Tibial artery (tissue), 4 donors: Measurements from ENCODE around the gene DMAC2.
"Not testable (repeated sequence)": the region's sequence is repeated elsewhere in the genome, so short reads cannot be mapped to it uniquely, and the experiment has no call there.

Source experiments
- DNase-seq, 2 donors: peaks; one replicate each; pipeline ENCODE4 v3.0.0-alpha.2; 2019
- H3K27ac ChIP-seq, 2 donors: fragments of 200-600 bp; sonication (generic) in 1 of 2; 1 replicate in 1 of 2; 2 replicates in 1 of 2; pipeline ENCODE4 v1.5.1; 2018 to 2019; ENCODE audit warnings: mild to moderate bottlenecking in 1 of 2
- H3K27me3 ChIP-seq, 2 donors: fragments of 200-600 bp; sonication (generic) in 1 of 2; one replicate each; pipeline versions ENCODE4 v1.5.1 to v1.6.0; 2016 to 2019
- H3K36me3 ChIP-seq, 3 donors: fragments of 200-600 bp; sonication (generic) in 2 of 3; one replicate each; pipeline ENCODE4 v1.5.1; 2016 to 2019; ENCODE audit warnings: mild to moderate bottlenecking in 2 of 3
- H3K4me1 ChIP-seq, 4 donors: fragments of 200-600 bp; sonication (generic) in 2 of 4; 1 replicate in 3 of 4; 2 replicates in 1 of 4; pipeline ENCODE4 v1.5.1; 2016 to 2019
- H3K4me3 ChIP-seq, 2 donors: fragments of 200-600 bp; sonication (generic) in 1 of 2; 1 replicate in 1 of 2; 2 replicates in 1 of 2; pipeline ENCODE4 v1.5.1; 2018 to 2019; ENCODE audit warnings: mild to moderate bottlenecking in 2 of 2
- H3K9me3 ChIP-seq, 3 donors: fragments of 200-600 bp; sonication (generic) in 1 of 3; one replicate each; pipeline ENCODE4 v1.5.1; 2016 to 2019
- CTCF ChIP-seq, 2 experiments: fragments of 200-600 bp in 1 of 2; fragments of 450-650 bp in 1 of 2; IDR thresholded peaks; one replicate each; pipeline ENCODE4 v1.5.1; 2017 to 2019; ENCODE audit warnings: antibody characterized with exemption in 2 of 2, mild to moderate bottlenecking in 1 of 2, moderate library complexity in 1 of 2
- intact Hi-C: fragments of 100-400 bp; cut with DNase I; formaldehyde crosslinking; loops from one replicate; pipeline ENCODE4 v1.15.0; 2023; ENCODE audit warnings: low total_unique reads

The DMAC2 gene

GRCh38 chr19:41411100-41411967 lies 28.4 kb downstream of the DMAC2 start:
- Histone ChIP-seq H3K27me3 (no peaks in the 10 kb centered on the region), H3K4me1 (peaks cover 0 to 25% (median 8%) of the 10 kb centered on the region in 4 donors), H3K27ac (no peak overlapping the region), H3K36me3 (peaks cover 42 to 66% (median 51%) of the 10 kb centered on the region in 3 donors), H3K4me3 (no peak overlapping the region), H3K9me3 (no peaks in the 10 kb centered on the region)
- DNase-seq = no peak
- no peak for TF ChIP-seq CTCF (IDR thresholded peaks at IDR 0.05)
- intact Hi-C loops = no loop called here

- no peak overlapping the region for H3K4me3 ChIP-seq
- H3K27me3 ChIP-seq = no peaks in the 10 kb centered on the region
- no peaks in the 10 kb centered on the region for H3K9me3 ChIP-seq
- peaks cover 0 to 25% (median 8%) of the 10 kb centered on the region in 4 donors for H3K4me1 ChIP-seq
- H3K27ac ChIP-seq = no peak overlapping the region
- intact Hi-C loops = no loop called here
- no peak for TF ChIP-seq CTCF (IDR thresholded peaks at IDR 0.05)
- H3K36me3 ChIP-seq = peaks cover 37 to 64% (median 47%) of the 10 kb centered on the region in 3 donors
- no peak for DNase-seq
Measured at GRCh38 chr19:41410336-41411054, 29.2 kb downstream of the DMAC2 start.

- Histone ChIP-seq H3K27ac (no peak overlapping the region), H3K4me1 (peaks cover 0 to 25% (median 8%) of the 10 kb centered on the region in 4 donors), H3K27me3 (no peaks in the 10 kb centered on the region), H3K36me3 (peaks cover 26 to 56% (median 35%) of the 10 kb centered on the region in 3 donors), H3K4me3 (no peak overlapping the region), H3K9me3 (no peaks in the 10 kb centered on the region)
- TF ChIP-seq CTCF (IDR thresholded peaks at IDR 0.05) = no peak
- intact Hi-C loops = no loop called here
- no peak for DNase-seq
Measured at GRCh38 chr19:41409288-41409687, 30.4 kb downstream of the DMAC2 start.

- intact Hi-C loops, H3K9me3 ChIP-seq, H3K4me3 ChIP-seq, H3K27ac ChIP-seq, H3K27me3 ChIP-seq, DNase-seq: not testable (repeated sequence)
- peaks cover 0 to 25% (median 8%) of the 10 kb centered on the region in 4 donors for H3K4me1 ChIP-seq
- peaks cover 22 to 51% (median 31%) of the 10 kb centered on the region in 3 donors for H3K36me3 ChIP-seq
Measured at GRCh38 chr19:41408846-41409245, 30.9 kb downstream of the DMAC2 start.

GRCh38 chr19:41408256-41408655 lies 31.5 kb downstream of the DMAC2 start:
- no peaks in the 10 kb centered on the region for H3K9me3 ChIP-seq
- H3K27ac ChIP-seq = no peak overlapping the region
- no peak for TF ChIP-seq CTCF (IDR thresholded peaks at IDR 0.05)
- peaks cover 16 to 50% (median 29%) of the 10 kb centered on the region in 3 donors for H3K36me3 ChIP-seq
- H3K4me1 ChIP-seq = peaks cover 0 to 25% (median 8%) of the 10 kb centered on the region in 4 donors
- intact Hi-C loops = no loop called here
- DNase-seq = no peak
- H3K4me3 ChIP-seq = no peak overlapping the region
- no peaks in the 10 kb centered on the region for H3K27me3 ChIP-seq

GRCh38 chr19:41407271-41407670 lies 32.4 kb downstream of the DMAC2 start:
- no peak overlapping the region for H3K27ac ChIP-seq
- intact Hi-C loops = no loop called here
- no peak for TF ChIP-seq CTCF (IDR thresholded peaks at IDR 0.05)
- peaks cover 8 to 45% (median 26%) of the 10 kb centered on the region in 3 donors for H3K36me3 ChIP-seq
- H3K4me3 ChIP-seq = no peak overlapping the region
- H3K27me3 ChIP-seq = no peaks in the 10 kb centered on the region
- H3K9me3 ChIP-seq = no peaks in the 10 kb centered on the region
- H3K4me1 ChIP-seq = peaks cover 0 to 25% (median 8%) of the 10 kb centered on the region in 4 donors
- peak in 1 of 2 donors; percentile 35 for DNase-seq
